ENCODE measurements around the gene CD74.

DNA sequence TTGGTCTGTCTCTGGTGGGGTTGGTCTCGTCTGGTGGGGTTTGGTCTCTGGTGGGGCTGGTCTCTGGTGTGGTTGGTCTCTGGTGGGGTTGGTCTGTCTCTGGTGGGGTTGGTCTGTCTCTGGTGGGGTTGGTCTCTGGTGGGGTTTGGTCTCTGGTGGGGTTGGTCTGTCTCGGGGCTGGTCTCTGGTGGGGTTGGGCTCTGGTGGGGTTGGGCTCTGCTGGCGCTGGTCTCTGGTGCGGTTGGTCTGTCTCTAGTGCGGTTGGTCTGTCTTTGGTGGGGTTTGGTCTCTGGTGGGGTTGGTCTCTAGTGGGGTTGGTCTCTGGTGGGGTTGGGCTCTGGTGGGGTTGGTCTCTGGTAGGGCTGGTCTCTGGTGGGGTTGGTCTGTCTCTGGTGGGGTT, 16.3 kb upstream of the CD74 start:
- TF ChIP-seq CTCF (conservative IDR thresholded peaks at IDR 0.05) (no peak), ZFX (IDR thresholded peaks at IDR 0.05) (no peak)

Measured in C4-2B (cell line).